OCI-LY1 (cell line): ENCODE measurements around the gene TAS1R3.

Experiments used
- CTCF ChIP-seq: fragments of 200-600 bp; sonication (generic), shearing (Covaris generic); IDR thresholded peaks from 2 replicates; pipeline ENCODE4 v1.5.1; 2017; ENCODE audit warnings: mild to moderate bottlenecking, antibody characterized with exemption, low read length, moderate library complexity, mixed read lengths
- EZH2 ChIP-seq: fragments of 200-600 bp; sonication (generic), shearing (Covaris generic); IDR thresholded peaks from 2 replicates; pipeline ENCODE4 v1.8.0; 2017; ENCODE audit warnings: borderline replicate concordance, mixed run types, mild to moderate bottlenecking, antibody characterized with exemption, low read length, moderate library complexity, mixed read lengths

DNA sequence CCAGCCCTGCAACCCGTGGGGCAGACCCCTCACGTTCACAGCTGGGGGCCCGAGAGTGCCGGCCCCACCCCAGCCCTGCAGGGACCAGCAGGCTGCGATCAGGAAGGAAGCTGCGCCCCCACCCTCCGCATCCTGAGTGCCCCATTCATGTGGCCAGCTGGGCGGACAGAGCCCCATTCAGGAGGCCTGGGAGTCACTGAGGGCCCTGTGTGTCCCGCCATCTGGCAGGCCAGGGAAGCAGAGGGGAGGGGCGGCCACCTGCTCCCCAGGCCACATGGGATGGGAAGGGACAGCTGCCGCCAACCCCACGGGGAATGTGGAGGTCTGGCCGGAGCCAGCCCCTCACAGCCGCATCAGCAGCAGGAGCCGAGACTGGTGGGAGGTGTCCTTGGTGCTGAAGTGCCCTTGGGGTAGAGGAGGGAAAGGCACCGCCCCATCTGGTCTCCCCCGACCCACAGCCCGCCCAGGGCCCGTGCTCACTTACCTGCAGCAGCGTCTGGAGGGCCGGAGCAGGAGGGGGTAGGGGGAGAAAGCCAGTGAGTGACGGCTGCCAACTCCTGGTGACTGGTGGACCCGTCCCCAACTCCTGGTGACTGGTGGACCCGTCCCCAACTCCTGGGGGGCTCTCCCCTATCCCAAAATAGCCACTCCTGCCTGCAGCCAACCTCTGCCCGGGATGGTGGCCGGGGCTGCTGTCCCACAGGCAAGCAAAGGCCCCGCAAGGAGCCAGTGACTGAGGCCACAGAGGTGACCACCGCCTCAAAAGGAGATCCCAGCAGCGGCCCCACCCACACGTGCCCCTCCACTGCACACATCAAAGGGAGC lies 32.0 kb upstream of the TAS1R3 start:
- TF ChIP-seq CTCF (no peak), EZH2 (no peak)
